C4-2B (cell line): ENCODE measurements around the gene SNCA.

Source experiments
- ZFX ChIP-seq: fragments of 450-650 bp; IDR thresholded peaks from 2 replicates; pipeline ENCODE4 v1.6.1; 2017
- TF ChIP-seq, protein P1 (sequence below): fragments of 450-650 bp; conservative IDR thresholded peaks from 2 replicates; pipeline ENCODE4 v1.5.1; 2017; ENCODE audit warnings: mild to moderate bottlenecking

DNA sequence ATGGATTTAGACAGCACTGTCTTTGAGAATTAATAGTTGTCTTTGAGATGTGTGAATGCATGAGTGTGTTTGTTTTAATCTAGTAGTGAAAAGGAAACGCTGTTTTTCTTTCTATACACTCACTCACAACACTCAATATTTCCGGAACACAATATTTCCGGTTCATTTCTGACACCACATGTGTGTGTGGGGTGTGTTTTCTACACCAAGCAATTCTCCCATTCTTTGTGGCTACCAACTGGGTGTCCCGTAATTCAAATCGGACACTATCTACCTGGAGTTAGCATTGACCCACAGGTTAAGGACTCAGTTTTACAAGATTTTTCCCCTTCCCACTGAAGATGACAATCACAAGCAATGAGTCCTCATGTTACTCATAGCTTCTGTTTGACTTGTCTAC is 113.9 kb downstream of the SNCA start:
- TF ChIP-seq, protein P1, sequence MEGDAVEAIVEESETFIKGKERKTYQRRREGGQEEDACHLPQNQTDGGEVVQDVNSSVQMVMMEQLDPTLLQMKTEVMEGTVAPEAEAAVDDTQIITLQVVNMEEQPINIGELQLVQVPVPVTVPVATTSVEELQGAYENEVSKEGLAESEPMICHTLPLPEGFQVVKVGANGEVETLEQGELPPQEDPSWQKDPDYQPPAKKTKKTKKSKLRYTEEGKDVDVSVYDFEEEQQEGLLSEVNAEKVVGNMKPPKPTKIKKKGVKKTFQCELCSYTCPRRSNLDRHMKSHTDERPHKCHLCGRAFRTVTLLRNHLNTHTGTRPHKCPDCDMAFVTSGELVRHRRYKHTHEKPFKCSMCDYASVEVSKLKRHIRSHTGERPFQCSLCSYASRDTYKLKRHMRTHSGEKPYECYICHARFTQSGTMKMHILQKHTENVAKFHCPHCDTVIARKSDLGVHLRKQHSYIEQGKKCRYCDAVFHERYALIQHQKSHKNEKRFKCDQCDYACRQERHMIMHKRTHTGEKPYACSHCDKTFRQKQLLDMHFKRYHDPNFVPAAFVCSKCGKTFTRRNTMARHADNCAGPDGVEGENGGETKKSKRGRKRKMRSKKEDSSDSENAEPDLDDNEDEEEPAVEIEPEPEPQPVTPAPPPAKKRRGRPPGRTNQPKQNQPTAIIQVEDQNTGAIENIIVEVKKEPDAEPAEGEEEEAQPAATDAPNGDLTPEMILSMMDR, result no peak
- TF ChIP-seq ZFX, result no peak
